BLaER1 treated with 17β-estradiol and CSF1 and Interleukin-3, amounts not matched to agents 10 nM and 100 nM (cell line): ENCODE measurements around the gene RNF26.

Source experiments
- H3K27ac ChIP-seq, 11 experiments: shearing (Covaris generic); formaldehyde crosslinking; 2 replicates each; pipeline ENCODE4 v1.8.1; 2022
- H3K27me3 ChIP-seq, 11 experiments: shearing (Covaris generic); formaldehyde crosslinking; 2 replicates each; pipeline ENCODE4 v1.8.1; 2022
- H3K36me3 ChIP-seq, 11 experiments: shearing (Covaris generic); formaldehyde crosslinking; 2 replicates each; pipeline ENCODE4 v1.8.1; 2022
- H3K4me1 ChIP-seq, 10 experiments: shearing (Covaris generic); formaldehyde crosslinking; 2 replicates each; pipeline ENCODE4 v1.8.1; 2022
- H3K4me2 ChIP-seq, 11 experiments: shearing (Covaris generic); formaldehyde crosslinking; 2 replicates each; pipeline ENCODE4 v1.8.1; 2022
- H3K4me3 ChIP-seq, 10 experiments: shearing (Covaris generic); formaldehyde crosslinking; 2 replicates each; pipeline ENCODE4 v1.8.1; 2022
- H3K9ac ChIP-seq, 11 experiments: shearing (Covaris generic); formaldehyde crosslinking; 2 replicates each; pipeline ENCODE4 v1.8.1; 2022
- H3K9me3 ChIP-seq, 11 experiments: shearing (Covaris generic); formaldehyde crosslinking; replicated peaks in 1 of 11; 2 replicates each; pipeline ENCODE4 v1.8.1; 2022
- H4K20me1 ChIP-seq, 11 experiments: shearing (Covaris generic); formaldehyde crosslinking; 2 replicates each; pipeline ENCODE4 v1.8.1; 2022
- Cebpa-rat ChIP-seq, 11 experiments: shearing (Covaris generic); IDR thresholded peaks; 2 replicates each; pipeline ENCODE4 v1.8.1; 2022

RNF26 gene

DNA sequence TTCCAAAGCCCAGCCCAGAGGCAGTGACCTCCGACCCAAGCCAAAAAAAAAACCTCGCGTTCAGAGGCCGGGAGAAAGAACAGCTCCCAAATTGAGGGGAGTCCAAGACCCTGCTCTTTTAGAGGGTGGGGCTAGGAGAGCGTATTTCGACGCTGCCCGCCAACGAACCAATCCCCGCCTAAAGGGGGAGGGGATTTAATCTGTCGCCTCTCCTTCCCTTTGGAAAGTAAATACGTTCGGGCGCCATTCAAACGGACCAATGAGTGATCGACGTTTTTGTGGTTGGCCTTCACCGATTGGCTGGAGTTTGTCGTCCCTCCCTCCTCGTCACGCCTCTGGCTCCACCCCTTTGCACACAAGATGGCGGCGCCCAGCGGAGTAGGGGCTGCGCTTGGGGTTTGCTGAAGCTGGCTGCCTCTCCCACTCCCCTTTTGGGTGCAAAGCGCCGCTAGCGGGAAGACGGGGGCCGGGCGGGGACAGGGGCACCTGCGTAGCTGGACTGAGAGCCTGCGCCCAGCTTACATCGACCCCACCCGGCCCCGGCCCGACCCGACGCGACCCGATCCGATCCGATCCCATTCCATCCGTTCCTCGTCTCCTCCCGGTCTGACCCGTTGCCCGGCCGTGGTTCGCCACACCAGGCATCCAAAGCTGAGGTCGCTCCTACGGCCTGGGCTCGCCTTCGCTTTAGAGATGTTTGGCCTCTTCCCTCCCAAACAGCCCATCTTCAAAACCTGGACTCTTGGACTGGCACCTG lies at the start of gene RNF26:
RNF26 (plus strand) TSS at position 354 of the 757 bp plus-strand sequence. CDS start 596 bp downstream, outside the sequence.
- Histone ChIP-seq H3K4me1 (peaks cover 42 to 70% (median 64%) of the 10 kb centered on the region in 10 experiments), H4K20me1 (peaks cover 0 to 20% (median 15%) of the 10 kb centered on the region in 11 experiments; a peak in 19 of 22 replicates), H3K27ac (peak within 1 kb of the TSS; percentile 71 to 96 (median 89)), H3K4me3 (peak within 1 kb of the TSS; percentile 81 to 94 (median 86)), H3K27me3 (peaks cover 10 to 11% (median 10%) of the 10 kb centered on the region in 11 experiments), H3K36me3 (peaks cover 0 to 18% (median 0%) of the 10 kb centered on the region in 11 experiments; a peak in 4 of 22 replicates), H3K9me3 (no peaks in the 10 kb centered on the region), H3K4me2 (peak within 1 kb of the TSS; percentile 90 to 98 (median 94)), H3K9ac (peak within 1 kb of the TSS; percentile 88 to 96 (median 90))
- no peak for TF ChIP-seq Cebpa-rat (IDR thresholded peaks at IDR 0.05)

DNA sequence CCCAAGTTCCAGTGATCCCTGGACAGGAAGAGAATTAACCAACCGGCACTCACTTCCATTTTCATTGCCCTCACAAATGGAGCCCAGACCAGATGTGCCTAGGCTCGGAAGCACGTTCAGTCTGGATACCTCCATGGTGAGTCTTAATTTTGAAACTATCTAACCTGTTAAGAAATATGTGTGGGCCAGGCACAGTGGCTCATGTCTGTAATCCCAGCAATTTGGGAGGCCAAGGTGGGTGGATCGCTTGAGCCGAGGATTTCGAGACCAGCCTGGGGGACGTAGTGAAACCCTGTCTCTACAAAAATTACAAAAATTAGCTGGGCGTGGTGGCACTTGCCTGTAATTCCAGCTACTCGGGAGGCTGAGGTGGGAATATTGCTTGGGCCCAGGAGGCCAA lies 48.9 kb upstream of the RNF26 start:
- peaks cover 0 to 83% (median 0%) of the 10 kb centered on the region in 11 experiments; a peak in 7 of 22 replicates for H4K20me1 ChIP-seq
- no peak for TF ChIP-seq Cebpa-rat (IDR thresholded peaks at IDR 0.05)
- peaks cover 0 to 12% (median 10%) of the 10 kb centered on the region in 11 experiments; a peak in 17 of 22 replicates for H3K9me3 ChIP-seq
- no peaks in the 10 kb centered on the region for H3K27me3 ChIP-seq
- no peak overlapping the region for H3K4me2 ChIP-seq
- no peak overlapping the region for H3K9ac ChIP-seq
- no peak overlapping the region for H3K27ac ChIP-seq
- H3K4me1 ChIP-seq: peaks cover 0 to 4% (median 0%) of the 10 kb centered on the region in 10 experiments; a peak in 2 of 20 replicates
- H3K36me3 ChIP-seq: peaks cover 58 to 95% (median 74%) of the 10 kb centered on the region in 11 experiments
- no peak overlapping the region for H3K4me3 ChIP-seq

DNA sequence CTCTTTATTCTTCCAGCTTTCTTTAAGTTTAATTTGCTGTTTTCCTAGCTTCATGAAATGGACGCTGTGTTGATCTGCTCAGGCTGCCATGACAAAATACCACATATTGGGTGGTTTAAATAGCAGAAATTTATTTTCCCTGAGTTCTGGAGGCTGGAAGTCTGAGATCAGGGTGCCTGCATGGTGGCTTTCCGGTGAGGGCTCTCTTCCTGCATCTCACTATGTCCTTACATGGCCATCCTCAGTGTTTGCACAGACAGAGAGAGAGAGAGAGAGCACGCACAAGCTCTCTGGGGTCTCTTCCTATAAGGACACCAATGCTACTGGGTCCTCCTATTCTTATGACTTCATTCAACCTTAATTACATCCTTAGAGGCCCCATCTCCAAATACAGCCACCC lies 46.1 kb upstream of the RNF26 start:
- Histone ChIP-seq H3K27ac (no peak overlapping the region), H3K36me3 (peaks cover 71 to 95% (median 79%) of the 10 kb centered on the region in 11 experiments), H3K27me3 (no peaks in the 10 kb centered on the region), H4K20me1 (peaks cover 0 to 78% (median 0%) of the 10 kb centered on the region in 11 experiments; a peak in 6 of 22 replicates), H3K9me3 (peaks cover 0 to 20% (median 19%) of the 10 kb centered on the region in 11 experiments; a peak in 18 of 22 replicates), H3K4me3 (no peak overlapping the region), H3K4me2 (no peak overlapping the region), H3K9ac (no peak overlapping the region), H3K4me1 (no peaks in the 10 kb centered on the region)
- no peak for TF ChIP-seq Cebpa-rat (IDR thresholded peaks at IDR 0.05)

DNA sequence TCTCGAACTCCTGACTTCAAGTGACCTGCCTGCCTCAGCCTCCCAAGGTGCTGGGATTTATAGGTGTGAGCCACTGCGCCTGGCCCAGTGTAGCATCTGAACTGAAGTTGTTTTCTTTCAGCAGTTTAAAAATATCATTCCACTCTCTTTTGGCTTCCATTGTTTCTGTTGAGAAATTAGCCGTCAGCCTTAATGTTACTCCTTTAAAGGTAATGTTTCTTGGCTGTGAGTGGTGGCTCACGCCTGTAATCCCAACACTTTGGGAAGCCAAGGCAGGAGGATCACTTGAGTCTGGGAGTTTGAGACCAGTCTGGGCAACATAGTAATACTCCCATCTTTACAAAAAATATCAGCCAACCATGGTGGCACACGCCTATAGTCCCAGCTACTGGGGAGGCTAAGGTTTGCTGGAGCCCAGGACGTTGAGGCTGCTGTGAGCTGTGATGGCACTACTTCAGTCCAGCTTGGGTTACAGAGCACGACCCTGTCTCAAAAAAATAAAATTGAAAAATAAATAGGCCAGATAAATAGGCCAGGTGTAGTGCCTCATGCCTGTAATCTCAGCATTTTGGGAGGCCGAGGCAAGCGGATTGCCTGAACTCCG lies 43.3 kb upstream of the RNF26 start:
- no peak for TF ChIP-seq Cebpa-rat (IDR thresholded peaks at IDR 0.05)
- H3K36me3 ChIP-seq: peaks cover 76 to 100% (median 85%) of the 10 kb centered on the region in 11 experiments
- no peak overlapping the region for H3K27ac ChIP-seq
- no peaks in the 10 kb centered on the region for H3K27me3 ChIP-seq
- H3K4me1 ChIP-seq: no peaks in the 10 kb centered on the region
- H3K9ac ChIP-seq: no peak overlapping the region
- H4K20me1 ChIP-seq: peaks cover 0 to 84% (median 0%) of the 10 kb centered on the region in 11 experiments; a peak in 7 of 22 replicates
- H3K9me3 ChIP-seq: peaks cover 0 to 20% (median 19%) of the 10 kb centered on the region in 11 experiments; a peak in 18 of 22 replicates
- H3K4me2 ChIP-seq: no peak overlapping the region
- no peak overlapping the region for H3K4me3 ChIP-seq

DNA sequence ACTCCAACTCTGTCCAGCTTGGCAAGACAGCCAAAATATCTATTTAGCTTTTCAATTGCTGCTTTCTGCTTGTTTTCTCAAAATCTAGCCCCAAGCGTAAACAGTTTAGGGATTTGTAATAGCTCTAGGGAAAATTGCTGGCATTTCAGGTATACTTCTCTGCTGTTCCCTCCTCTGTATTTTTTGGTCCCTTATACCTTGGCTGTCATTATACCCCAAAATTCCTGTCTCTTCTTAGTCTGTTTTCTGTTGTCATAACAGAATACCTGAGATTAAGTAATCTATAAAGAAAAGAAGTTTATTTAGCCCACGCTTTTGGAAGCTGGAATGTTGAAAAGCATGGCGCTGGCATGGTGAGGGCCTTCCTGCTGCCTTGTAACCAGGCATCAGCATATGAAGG lies 40.9 kb upstream of the RNF26 start:
- TF ChIP-seq Cebpa-rat (IDR thresholded peaks at IDR 0.05): no peak
- Histone ChIP-seq H3K27ac (no peak overlapping the region), H3K4me1 (no peaks in the 10 kb centered on the region), H4K20me1 (peaks cover 0 to 78% (median 0%) of the 10 kb centered on the region in 11 experiments; a peak in 7 of 22 replicates), H3K4me3 (no peak overlapping the region), H3K27me3 (no peaks in the 10 kb centered on the region), H3K9me3 (peaks cover 0 to 20% (median 19%) of the 10 kb centered on the region in 11 experiments; a peak in 18 of 22 replicates), H3K9ac (no peak overlapping the region), H3K4me2 (no peak overlapping the region), H3K36me3 (peaks cover 76 to 100% (median 85%) of the 10 kb centered on the region in 11 experiments)

DNA sequence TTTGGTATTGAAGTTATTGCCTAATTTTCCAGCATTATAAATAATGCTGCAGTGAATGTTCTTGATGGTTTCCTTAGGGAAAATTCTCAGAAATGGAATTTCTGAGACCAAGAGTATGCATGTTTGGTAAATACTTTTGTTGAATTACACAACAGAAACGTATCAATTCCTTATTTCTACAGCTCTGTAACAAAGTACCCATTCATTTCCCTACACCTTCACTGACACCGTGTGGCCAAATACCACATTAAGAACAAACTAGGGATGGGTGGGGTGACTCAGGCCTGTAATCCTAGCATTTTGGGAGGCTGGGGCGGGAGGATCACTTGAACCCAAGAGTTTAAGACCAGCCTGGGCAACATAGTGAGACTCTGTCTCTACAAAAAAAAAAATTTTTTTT lies 39.1 kb upstream of the RNF26 start:
- TF ChIP-seq Cebpa-rat (IDR thresholded peaks at IDR 0.05): no peak
- H3K36me3 ChIP-seq: peaks cover 76 to 100% (median 85%) of the 10 kb centered on the region in 11 experiments

DNA sequence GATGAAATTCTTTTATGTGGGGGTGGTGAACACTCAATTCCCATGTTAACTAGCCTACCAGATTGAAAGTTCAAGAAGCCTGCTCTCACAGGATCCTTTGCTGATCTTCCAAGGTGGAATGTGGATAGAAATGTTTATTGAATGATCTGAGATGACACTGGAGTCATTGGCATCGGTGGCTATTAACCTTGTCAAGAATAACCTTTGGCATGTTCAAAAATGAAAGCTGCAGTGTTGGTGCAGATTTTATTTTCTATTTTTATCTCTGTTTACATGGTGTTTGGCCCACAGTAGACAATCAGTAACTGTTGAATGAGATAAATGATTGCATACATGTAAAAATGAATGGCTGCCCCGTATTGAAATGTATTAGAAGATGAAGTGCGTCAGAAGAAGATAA lies 36.4 kb upstream of the RNF26 start:
- no peak overlapping the region for H3K4me2 ChIP-seq
- no peaks in the 10 kb centered on the region for H3K4me1 ChIP-seq
- H3K27ac ChIP-seq: no peak overlapping the region
- H3K9me3 ChIP-seq: no peaks in the 10 kb centered on the region
- no peak overlapping the region for H3K9ac ChIP-seq
- peaks cover 85 to 100% (median 97%) of the 10 kb centered on the region in 11 experiments for H3K36me3 ChIP-seq
- no peak for TF ChIP-seq Cebpa-rat (IDR thresholded peaks at IDR 0.05)
- peaks cover 0 to 88% (median 0%) of the 10 kb centered on the region in 11 experiments; a peak in 6 of 22 replicates for H4K20me1 ChIP-seq
- no peak overlapping the region for H3K4me3 ChIP-seq
- no peaks in the 10 kb centered on the region for H3K27me3 ChIP-seq

More for the DNA sequence above, 39.1 kb upstream of the RNF26 start:
- Histone ChIP-seq H3K27ac (no peak overlapping the region), H3K9me3 (peaks cover 0 to 13% (median 11%) of the 10 kb centered on the region in 11 experiments; a peak in 18 of 22 replicates), H3K9ac (no peak overlapping the region), H3K4me2 (no peak overlapping the region), H3K4me3 (no peak overlapping the region), H3K27me3 (no peaks in the 10 kb centered on the region), H3K4me1 (no peaks in the 10 kb centered on the region), H4K20me1 (peaks cover 0 to 82% (median 0%) of the 10 kb centered on the region in 11 experiments; a peak in 7 of 22 replicates)

DNA sequence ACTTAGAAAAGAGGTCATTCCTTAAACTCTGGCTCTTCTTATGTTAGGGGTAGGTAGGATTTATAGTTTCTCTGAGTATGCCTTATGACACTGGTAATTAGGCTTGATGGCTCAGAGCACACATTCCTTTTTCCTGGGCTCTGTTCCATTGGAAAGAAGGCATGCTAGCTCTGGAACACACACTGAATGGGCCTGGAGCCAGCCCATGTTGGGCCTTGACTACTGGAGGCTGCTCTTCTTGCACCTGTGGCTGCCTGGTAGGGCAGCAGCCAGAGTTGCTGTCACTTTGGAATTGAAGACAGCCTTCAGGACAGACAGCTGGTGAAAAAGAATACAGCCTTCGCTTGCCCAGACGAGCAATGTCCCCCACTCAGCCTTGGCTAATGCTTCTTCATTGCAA lies 35.6 kb upstream of the RNF26 start:
- Histone ChIP-seq H3K9me3 (no peaks in the 10 kb centered on the region), H4K20me1 (peaks cover 0 to 88% (median 0%) of the 10 kb centered on the region in 11 experiments; a peak in 6 of 22 replicates), H3K4me3 (no peak overlapping the region), H3K4me1 (no peaks in the 10 kb centered on the region), H3K9ac (no peak overlapping the region), H3K4me2 (no peak overlapping the region), H3K27ac (no peak overlapping the region), H3K36me3 (peaks cover 87 to 100% (median 100%) of the 10 kb centered on the region in 11 experiments), H3K27me3 (no peaks in the 10 kb centered on the region)
- no peak for TF ChIP-seq Cebpa-rat (IDR thresholded peaks at IDR 0.05)

DNA sequence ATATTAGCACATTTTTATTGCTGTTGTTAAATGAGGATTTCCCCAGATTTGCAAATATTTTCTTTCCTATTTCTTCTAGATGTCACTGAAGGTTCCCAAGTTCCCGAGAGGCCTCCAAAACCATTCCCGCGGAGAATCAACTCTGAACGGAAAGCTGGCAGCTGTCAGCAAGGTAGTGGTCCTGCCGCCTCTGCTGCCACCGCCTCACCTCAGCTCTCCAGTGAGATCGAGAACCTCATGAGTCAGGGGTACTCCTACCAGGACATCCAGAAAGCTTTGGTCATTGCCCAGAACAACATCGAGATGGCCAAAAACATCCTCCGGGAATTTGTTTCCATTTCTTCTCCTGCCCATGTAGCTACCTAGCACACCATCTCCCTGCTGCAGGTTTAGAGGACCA lies 34.9 kb upstream of the RNF26 start:
- TF ChIP-seq Cebpa-rat (IDR thresholded peaks at IDR 0.05): no peak
- Histone ChIP-seq H4K20me1 (peaks cover 0 to 88% (median 0%) of the 10 kb centered on the region in 11 experiments; a peak in 6 of 22 replicates), H3K27me3 (no peaks in the 10 kb centered on the region), H3K4me1 (no peaks in the 10 kb centered on the region; a peak in 1 of 20 replicates), H3K27ac (no peak overlapping the region), H3K36me3 (peaks cover 87 to 100% (median 100%) of the 10 kb centered on the region in 11 experiments), H3K4me2 (no peak overlapping the region), H3K9ac (no peak overlapping the region), H3K4me3 (no peak overlapping the region), H3K9me3 (no peaks in the 10 kb centered on the region)
